GM19328 (cell line): ENCODE results near the gene OTUB1.
A peak's percentile ranks its signal among the peaks of the same experiment; 100 is the strongest.
"Not testable (repeated sequence)": the region's sequence is repeated elsewhere in the genome, so short reads cannot be mapped to it uniquely, and the experiment has no call there.

Source experiments
- ATAC-seq: cut with Tn5 transposase; IDR thresholded peaks from one replicate; pipeline ENCODE4 v1.9.1; 2021; ENCODE audit warnings: mild to moderate bottlenecking, moderate library complexity; ENCODE audit not compliant: unreplicated experiment

The OTUB1 gene, protein sequence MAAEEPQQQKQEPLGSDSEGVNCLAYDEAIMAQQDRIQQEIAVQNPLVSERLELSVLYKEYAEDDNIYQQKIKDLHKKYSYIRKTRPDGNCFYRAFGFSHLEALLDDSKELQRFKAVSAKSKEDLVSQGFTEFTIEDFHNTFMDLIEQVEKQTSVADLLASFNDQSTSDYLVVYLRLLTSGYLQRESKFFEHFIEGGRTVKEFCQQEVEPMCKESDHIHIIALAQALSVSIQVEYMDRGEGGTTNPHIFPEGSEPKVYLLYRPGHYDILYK

DNA sequence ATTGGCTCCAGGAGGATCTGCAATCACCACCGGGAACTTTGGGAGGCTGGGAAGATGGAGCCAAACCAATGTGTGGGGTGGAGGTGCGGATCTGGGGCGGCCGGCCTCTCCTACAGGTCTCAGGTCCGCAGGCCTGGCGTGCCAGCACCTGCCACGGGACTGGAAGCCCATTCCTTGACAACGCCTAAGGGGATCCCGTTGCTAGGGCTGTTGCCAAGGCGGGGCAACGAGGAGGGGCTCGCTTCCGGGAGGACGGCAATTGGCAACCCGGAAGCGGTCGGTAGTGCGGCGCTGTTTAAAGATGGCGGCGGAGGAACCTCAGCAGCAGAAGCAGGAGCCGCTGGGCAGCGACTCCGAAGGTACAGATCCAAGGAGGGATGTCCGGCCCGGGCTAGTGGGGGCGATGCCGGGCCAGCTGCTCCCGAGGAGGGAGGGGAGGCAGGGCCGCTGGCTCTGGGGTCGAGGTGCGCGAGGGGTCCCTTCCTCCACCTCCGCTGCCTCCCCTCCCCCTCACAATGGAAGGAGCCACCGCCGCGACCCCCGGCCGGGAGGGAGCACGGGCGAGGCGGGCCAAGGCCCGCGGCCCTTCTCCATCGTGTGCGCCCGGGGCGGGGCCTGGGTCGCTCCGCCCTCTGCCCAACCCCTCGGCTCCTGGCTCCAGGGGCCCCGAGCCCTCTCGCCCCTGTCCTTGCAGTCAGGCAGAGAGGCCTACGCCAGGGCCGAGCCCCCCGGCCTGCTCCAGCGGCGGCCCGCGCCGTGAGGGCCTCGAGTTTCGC lies at the start of gene OTUB1:
OTUB1 (plus strand) TSS at position 283 of the 776 bp plus-strand sequence; CDS start at position 302, 19 bp downstream.
- ATAC-seq, result peak; percentile 68

GRCh38 chr11:63937713-63938478 lies 48.3 kb upstream of the OTUB1 start:
- no peak for ATAC-seq

GRCh38 chr11:63938479-63939396 lies 47.5 kb upstream of the OTUB1 start, which contains the start of gene NAA40:
NAA40 (plus strand) TSS chr11:63939002; CDS start chr11:63939097, 95 bp downstream.
- peak; percentile 93 for ATAC-seq

DNA sequence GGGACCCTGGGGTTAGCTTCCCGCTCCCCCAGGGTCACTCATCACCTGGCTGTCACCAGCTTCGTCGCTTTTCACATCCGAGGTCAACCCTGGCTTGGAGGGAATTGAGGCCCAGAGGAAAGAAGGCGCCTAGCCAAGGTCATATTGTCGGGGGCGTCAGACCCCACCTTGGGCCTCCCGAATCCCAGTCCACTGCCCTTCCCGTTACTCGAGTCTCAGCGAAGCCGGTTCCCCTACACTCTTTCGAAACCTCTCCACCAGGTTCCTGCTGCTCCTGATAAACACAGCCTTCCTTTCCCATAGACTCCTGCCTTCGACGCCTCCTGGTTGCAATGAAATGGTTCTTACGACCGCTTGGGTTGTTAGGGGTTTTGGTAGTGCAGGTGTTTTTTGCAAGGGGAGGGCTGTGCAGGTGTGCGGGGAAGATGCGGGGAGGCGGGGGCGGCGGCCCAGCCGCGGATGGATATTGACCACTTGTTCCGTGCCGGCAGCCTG lies 46.8 kb upstream of the OTUB1 start:
- ATAC-seq, result no peak

DNA sequence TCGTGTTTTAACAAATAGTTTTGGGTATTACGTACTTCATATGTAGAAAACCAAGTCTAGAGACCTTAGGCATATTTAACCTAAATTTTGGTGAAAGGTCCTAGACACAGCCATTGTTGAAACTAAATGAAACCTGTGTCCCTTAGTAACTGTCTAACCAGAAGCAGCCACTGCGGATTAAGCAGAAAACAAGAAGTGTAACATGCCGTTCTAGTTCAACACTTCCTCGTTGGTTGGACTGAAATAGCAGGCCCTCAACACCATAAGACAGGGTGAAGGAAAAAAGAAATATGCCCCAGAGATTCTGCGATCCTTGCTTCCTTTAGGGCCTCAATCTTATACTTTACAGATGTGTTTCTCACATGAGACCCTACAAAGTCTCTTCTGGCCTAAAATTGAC lies 45.5 kb upstream of the OTUB1 start:
- no peak for ATAC-seq

- ATAC-seq, result no peak
Observed at GRCh38 chr11:63941901-63942300, 44.3 kb upstream of the OTUB1 start.

- ATAC-seq, result no peak
Observed at GRCh38 chr11:63942803-63943202, 43.4 kb upstream of the OTUB1 start.

GRCh38 chr11:63944987-63945386 lies 41.3 kb upstream of the OTUB1 start:
- ATAC-seq, result no peak

DNA sequence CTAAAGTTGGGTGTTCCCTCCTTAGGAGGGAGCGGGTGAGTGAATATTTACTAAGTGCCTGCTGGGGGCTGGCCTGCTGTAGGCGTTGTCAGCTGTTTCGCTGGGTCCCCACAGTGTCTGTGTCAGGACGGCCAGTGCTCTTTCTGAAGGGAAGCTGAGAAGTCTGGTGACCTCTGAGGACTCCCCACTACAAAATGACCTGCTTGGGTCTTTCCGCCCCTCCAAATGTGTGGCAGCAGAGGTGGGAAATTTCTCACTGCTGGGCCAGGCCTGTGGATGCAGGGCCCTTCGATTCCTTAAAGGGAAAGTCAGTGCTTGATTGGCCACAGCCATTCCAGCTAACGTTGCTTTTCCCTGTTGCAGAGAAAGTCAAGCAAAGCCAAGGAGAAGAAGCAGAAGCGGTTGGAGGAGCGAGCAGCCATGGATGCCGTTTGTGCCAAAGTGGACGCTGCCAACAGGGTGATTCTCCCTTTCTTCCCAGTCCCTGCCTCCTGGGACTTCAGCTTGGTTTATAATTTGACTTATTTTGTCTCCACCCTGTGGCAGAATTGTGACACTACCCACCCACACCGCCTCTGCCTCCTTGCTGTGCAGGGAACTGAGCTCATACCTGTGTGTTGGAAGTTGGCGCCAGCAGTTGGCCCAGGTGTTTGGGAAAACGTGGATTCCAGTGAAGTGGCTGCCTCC lies 40.6 kb upstream of the OTUB1 start:
- ATAC-seq, result no peak

- ATAC-seq, result no peak
Observed at GRCh38 chr11:63951779-63952536, 34.3 kb upstream of the OTUB1 start.

DNA sequence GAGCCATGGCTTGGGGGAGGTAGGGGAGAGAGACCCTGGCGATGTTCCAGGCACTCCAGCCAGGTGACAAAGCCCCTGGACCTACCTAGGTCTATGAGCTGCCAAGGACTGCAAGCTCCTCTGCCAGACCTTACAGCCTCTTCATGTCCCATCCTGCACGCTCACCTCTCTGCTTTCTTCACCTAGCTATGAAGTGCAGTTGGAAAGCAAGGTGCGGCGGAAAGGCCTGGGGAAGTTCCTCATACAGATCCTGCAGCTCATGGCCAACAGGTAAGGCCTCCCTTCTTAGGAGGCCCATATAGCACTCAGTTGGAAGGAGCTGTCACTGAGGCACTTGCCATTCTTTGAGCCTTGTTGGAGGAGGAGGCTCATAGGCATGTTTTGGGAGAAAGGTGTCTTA lies 33.7 kb upstream of the OTUB1 start:
- no peak for ATAC-seq

DNA sequence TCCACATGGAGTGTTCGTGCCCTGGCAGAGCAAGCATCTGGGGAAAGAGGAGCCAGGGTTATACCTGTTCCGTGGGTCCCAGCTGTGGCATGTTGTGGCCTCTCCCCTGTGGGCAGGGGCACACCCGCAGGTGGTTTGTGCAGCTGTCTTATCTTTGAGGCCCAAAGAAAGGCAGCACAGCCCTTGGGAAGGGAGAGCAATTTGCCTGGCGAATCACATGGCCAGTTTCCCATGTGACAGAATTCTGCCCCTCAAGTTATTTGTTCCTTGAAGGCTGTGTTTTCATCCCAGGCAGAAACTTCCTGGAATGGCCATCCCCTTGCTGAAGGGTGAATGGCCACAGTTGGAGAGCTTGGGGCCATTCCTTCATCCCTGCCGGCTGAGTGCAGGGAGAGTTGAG lies 28.2 kb upstream of the OTUB1 start:
- no peak for ATAC-seq

GRCh38 chr11:63961608-63962412 lies 24.4 kb upstream of the OTUB1 start:
- no peak for ATAC-seq

DNA sequence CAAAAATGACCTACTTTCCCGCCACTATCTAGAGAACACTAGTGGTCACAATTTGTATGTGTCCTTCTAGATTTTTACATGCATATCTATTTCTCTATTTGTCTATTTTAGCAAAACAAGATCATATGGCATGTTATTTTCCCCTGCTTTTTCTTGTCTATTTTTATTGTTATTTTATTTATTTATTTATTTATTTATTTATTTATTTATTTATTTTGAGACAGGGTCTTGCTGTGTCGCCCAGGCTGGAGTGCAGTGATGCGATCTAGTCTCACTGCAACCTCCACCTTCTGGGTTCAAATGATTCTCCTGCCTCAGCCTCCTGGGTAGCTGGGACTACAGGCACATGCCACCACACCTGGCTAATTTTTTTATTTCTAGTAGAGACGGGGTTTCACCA lies 22.3 kb upstream of the OTUB1 start:
- not testable (repeated sequence) for ATAC-seq

- no peak for ATAC-seq
Observed at GRCh38 chr11:63966444-63966843, 19.8 kb upstream of the OTUB1 start.

GRCh38 chr11:63969461-63969860 lies 16.8 kb upstream of the OTUB1 start:
- no peak for ATAC-seq

GRCh38 chr11:63970902-63971301 lies 15.3 kb upstream of the OTUB1 start:
- no peak for ATAC-seq

- not testable (repeated sequence) for ATAC-seq
Observed at GRCh38 chr11:63973912-63974258, 12.4 kb upstream of the OTUB1 start.
